CD14-positive monocyte (primary cell): Measurements from ENCODE around the gene GGA3. TPM values are rescaled to one million over a fixed set of nuclear protein-coding genes. Genes with fewer than 3 reads are reported as not detected.
A peak's percentile ranks its signal among the peaks of the same experiment; 100 is the strongest.

Source experiments
- DNase-seq, 3 donors: peaks; one replicate each; pipeline ENCODE4 v3.0.0-alpha.2; 2011 to 2022
- H2AFZ ChIP-seq: 2 replicates; pipeline ENCODE4 v1.6.0; 2012; ENCODE audit warnings: mild to moderate bottlenecking, low read depth, low read length, inconsistent platforms; ENCODE audit not compliant: insufficient read depth, poor library complexity, severe bottlenecking
- H3K27ac ChIP-seq, 2 donors: 1 replicate in 1 of 2; 2 replicates in 1 of 2; pipeline ENCODE4 v1.5.1; 2012 to 2013; ENCODE audit warnings: low read length in 2 of 2, control low read depth in 1 of 2, inconsistent platforms in 1 of 2, low read depth in 1 of 2, mild to moderate bottlenecking in 1 of 2
- H3K27me3 ChIP-seq, 2 donors: one replicate each; pipeline versions ENCODE4 v1.6.0 to v1.6.1; 2011 to 2013; ENCODE audit warnings: low read length in 2 of 2; ENCODE audit not compliant: control insufficient read depth in 2 of 2, insufficient read depth in 2 of 2
- H3K36me3 ChIP-seq, 2 donors: replicated peaks in 1 of 2; 1 replicate in 1 of 2; 2 replicates in 1 of 2; pipeline versions ENCODE4 v1.5.1 to v1.6.1; 2012 to 2013; ENCODE audit warnings: low read length in 2 of 2, control low read depth in 1 of 2, inconsistent platforms in 1 of 2, mild to moderate bottlenecking in 1 of 2; ENCODE audit not compliant: insufficient read depth in 2 of 2, control insufficient read depth in 1 of 2
- H3K4me1 ChIP-seq, 2 donors: 1 replicate in 1 of 2; 2 replicates in 1 of 2; pipeline versions ENCODE4 v1.5.1 to v1.6.1; 2012 to 2013; ENCODE audit warnings: low read length in 2 of 2, control low read depth in 1 of 2, inconsistent platforms in 1 of 2, mild to moderate bottlenecking in 1 of 2, moderate library complexity in 1 of 2; ENCODE audit not compliant: insufficient read depth in 2 of 2, control insufficient read depth in 1 of 2
- H3K4me2 ChIP-seq: replicated peaks from 2 replicates; pipeline ENCODE3; 2012; ENCODE audit warnings: low read length, moderate library complexity, mild to moderate bottlenecking; ENCODE audit not compliant: poor library complexity, severe bottlenecking; ENCODE audit errors: extremely low read depth
- H3K4me3 ChIP-seq, 3 experiments: fragments of 200-600 bp in 1 of 3; sonication (generic) in 1 of 3; replicated peaks in 1 of 3; 1 replicate in 2 of 3; 2 replicates in 1 of 3; pipeline ENCODE4 v1.5.1; 2011 to 2013; ENCODE audit warnings: low read length in 3 of 3, mild to moderate bottlenecking in 3 of 3, control low read depth in 2 of 3, low read depth in 2 of 3, inconsistent platforms in 1 of 3, moderate library complexity in 1 of 3
- H3K79me2 ChIP-seq: 2 replicates; pipeline ENCODE4 v1.6.0; 2012; ENCODE audit warnings: mild to moderate bottlenecking, control low read depth, inconsistent platforms, low read length, moderate library complexity; ENCODE audit not compliant: insufficient read depth
- H3K9ac ChIP-seq: 2 replicates; pipeline ENCODE4 v1.6.0; 2017; ENCODE audit warnings: low read length, mild to moderate bottlenecking; ENCODE audit not compliant: insufficient read depth, poor library complexity, severe bottlenecking
- H3K9me3 ChIP-seq, 2 donors: replicated peaks in 1 of 2; 1 replicate in 1 of 2; 2 replicates in 1 of 2; pipeline versions ENCODE4 v1.5.1 to v1.6.1; 2012 to 2013; ENCODE audit warnings: low read length in 2 of 2, control low read depth in 1 of 2; ENCODE audit not compliant: control insufficient read depth in 1 of 2, insufficient read depth in 1 of 2
- H4K20me1 ChIP-seq: 2 replicates; pipeline ENCODE4 v1.6.0; 2012; ENCODE audit warnings: mild to moderate bottlenecking, low read length, control low read depth, moderate library complexity; ENCODE audit not compliant: insufficient read depth
- H3K27ac Mint-ChIP-seq, 7 donors: one replicate each; pipeline ENCODE4 v1.8.0; 2020; ENCODE audit warnings: mild to moderate bottlenecking in 7 of 7, mixed read lengths in 7 of 7, moderate library complexity in 6 of 7, inconsistent platforms in 2 of 7
- H3K27me3 Mint-ChIP-seq, 3 donors: one replicate each; pipeline ENCODE4 v1.8.0; 2021 to 2022; ENCODE audit warnings: low read depth in 3 of 3, mild to moderate bottlenecking in 3 of 3, mixed read lengths in 3 of 3, moderate library complexity in 3 of 3, inconsistent platforms in 1 of 3
- H3K36me3 Mint-ChIP-seq, 2 donors: one replicate each; pipeline ENCODE4 v1.8.0; 2020; ENCODE audit warnings: mixed read lengths in 2 of 2, inconsistent platforms in 1 of 2, mild to moderate bottlenecking in 1 of 2
- H3K4me1 Mint-ChIP-seq: one replicate; pipeline ENCODE4 v1.8.0; 2020; ENCODE audit warnings: mild to moderate bottlenecking, mixed read lengths
- H3K4me3 Mint-ChIP-seq, 2 donors: one replicate each; pipeline ENCODE4 v1.8.0; 2020; ENCODE audit warnings: mild to moderate bottlenecking in 2 of 2, mixed read lengths in 2 of 2, moderate library complexity in 1 of 2
- H3K9me3 Mint-ChIP-seq, 7 donors: one replicate each; pipeline ENCODE4 v1.8.0; 2020 to 2022; ENCODE audit warnings: mixed read lengths in 7 of 7, mild to moderate bottlenecking in 6 of 7, moderate library complexity in 6 of 7, inconsistent platforms in 2 of 7
- WGBS: methylation state at CpG from one replicate; pipeline ENCODE4 v1.1.5; 2013; ENCODE audit warnings: missing lambda C conversion rate; ENCODE audit not compliant: insufficient coverage; 5-methylcytosine and 5-hydroxymethylcytosine counted together
- intact Hi-C, 2 donors: fragments of 100-400 bp; cut with micrococcal nuclease; formaldehyde crosslinking; loops; one replicate each; pipeline versions ENCODE4 v1.15.0 to v1.15.1; 2023
- polyA plus RNA-seq, 3 donors: library from polyadenylated mRNA; depleted of rRNA in 1 of 3; unstranded in 2 of 3; stranded (reverse) in 1 of 3; fragments of 300-500 nt in 2 of 3; fragments of >200 nt in 1 of 3; fragmentation: Illumina TruSeq in 2 of 3; gene quantifications; 1 replicate in 2 of 3; 2 replicates in 1 of 3; pipeline ENCODE4 v1.2.3, GENCODE V29; 2012 to 2021
- TF ChIP-seq, protein P1 (sequence below): fragments of 200-600 bp; IDR thresholded peaks from one replicate; pipeline ENCODE4 v1.8.0; 2022; ENCODE audit warnings: antibody characterized with exemption, mild to moderate bottlenecking

GGA3 gene
- polyA plus RNA-seq, 3 donors: 4.3 to 162 (median 15.7) TPM

DNA sequence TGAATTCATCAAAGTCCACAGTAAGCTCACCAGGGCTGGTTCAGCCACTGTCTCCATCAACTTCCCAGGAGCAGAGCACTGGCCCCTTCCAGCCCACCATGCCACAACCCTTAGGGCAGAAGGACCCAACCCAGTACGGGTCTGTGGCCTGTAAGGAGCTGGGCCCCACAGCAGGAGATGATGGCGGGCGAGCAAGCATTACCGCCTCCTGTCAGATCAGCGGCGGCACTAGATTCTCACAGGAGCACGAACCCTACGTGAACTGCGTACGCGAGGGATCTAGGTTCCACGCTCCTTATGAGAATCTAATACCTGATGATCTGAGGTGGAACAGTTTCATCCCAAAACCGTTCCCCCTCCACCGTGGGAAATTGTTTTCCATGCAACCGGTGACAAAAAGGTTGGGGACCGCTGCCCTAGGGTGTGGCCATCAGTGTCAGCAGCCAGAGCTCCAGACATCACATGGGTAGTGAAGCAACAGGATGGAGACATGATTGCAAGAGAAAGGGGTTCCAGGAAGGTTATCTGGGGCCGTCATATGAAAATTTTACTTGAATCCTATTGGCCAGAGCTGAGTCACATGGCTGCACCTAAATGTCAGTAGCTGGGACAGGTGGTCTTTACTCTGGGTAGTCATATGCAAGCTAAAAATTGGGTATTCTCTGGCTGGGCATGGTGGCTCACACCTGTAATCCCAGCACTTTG, 40.2 kb upstream of the GGA3 start:
- DNase-seq: peak; percentile 90 to 96 (median 94)
- Histone ChIP-seq H3K27ac (peak overlapping the region; percentile 91 to 98), H3K4me3 (peak overlapping the region in 1 of 3 experiments; percentile 14), H4K20me1 (no peaks in the 10 kb centered on the region), H2AFZ (no peak overlapping the region), H3K36me3 (no peaks in the 10 kb centered on the region), H3K27me3 (no peaks in the 10 kb centered on the region), H3K9me3 (no peaks in the 10 kb centered on the region), H3K4me2 (peak overlapping the region; percentile 0), H3K79me2 (peaks cover 28% of the 10 kb centered on the region), H3K9ac (peak overlapping the region; percentile 78), H3K4me1 (peaks cover 70 to 75% of the 10 kb centered on the region in 2 donors)
- TF ChIP-seq, protein P1, sequence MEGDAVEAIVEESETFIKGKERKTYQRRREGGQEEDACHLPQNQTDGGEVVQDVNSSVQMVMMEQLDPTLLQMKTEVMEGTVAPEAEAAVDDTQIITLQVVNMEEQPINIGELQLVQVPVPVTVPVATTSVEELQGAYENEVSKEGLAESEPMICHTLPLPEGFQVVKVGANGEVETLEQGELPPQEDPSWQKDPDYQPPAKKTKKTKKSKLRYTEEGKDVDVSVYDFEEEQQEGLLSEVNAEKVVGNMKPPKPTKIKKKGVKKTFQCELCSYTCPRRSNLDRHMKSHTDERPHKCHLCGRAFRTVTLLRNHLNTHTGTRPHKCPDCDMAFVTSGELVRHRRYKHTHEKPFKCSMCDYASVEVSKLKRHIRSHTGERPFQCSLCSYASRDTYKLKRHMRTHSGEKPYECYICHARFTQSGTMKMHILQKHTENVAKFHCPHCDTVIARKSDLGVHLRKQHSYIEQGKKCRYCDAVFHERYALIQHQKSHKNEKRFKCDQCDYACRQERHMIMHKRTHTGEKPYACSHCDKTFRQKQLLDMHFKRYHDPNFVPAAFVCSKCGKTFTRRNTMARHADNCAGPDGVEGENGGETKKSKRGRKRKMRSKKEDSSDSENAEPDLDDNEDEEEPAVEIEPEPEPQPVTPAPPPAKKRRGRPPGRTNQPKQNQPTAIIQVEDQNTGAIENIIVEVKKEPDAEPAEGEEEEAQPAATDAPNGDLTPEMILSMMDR: no peak
- Mint-ChIP-seq H3K4me3 (no peak overlapping the region), H3K9me3 (peaks cover 0 to 1% (median 0%) of the 10 kb centered on the region in 7 donors), H3K27me3 (no peaks in the 10 kb centered on the region), H3K27ac (peak overlapping the region; percentile 90 to 100 (median 96)), H3K4me1 (peaks cover 54% of the 10 kb centered on the region), H3K36me3 (peaks cover 8 to 16% of the 10 kb centered on the region in 2 donors)
- WGBS: 68% methylated on average over 12 of the region's 17 CpGs
- intact Hi-C loops: no loop called here

DNA sequence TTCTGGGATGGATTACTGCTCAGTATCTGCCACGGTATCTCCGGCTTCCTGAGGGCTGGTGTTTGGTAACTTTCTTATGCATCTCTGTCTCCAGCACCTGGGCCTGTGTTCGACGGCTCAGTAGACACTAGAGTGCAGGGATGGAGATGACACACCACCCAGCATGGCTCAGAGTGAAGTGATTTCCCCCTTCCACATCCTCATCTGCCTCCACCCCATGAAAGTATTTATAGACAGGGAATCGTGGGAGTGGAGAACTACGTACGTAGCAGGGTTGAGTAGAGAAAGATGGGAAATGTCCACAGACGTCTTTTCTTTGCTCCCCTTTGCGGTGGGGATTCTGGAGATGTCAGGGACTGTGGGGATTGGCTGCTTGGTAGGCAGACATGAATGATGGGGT, 39.6 kb upstream of the GGA3 start:
- Mint-ChIP-seq H3K9me3 (peaks cover 0 to 1% (median 0%) of the 10 kb centered on the region in 7 donors), H3K27ac (peak overlapping the region; percentile 90 to 100 (median 96)), H3K4me3 (peak overlapping the region; percentile 39 to 69), H3K36me3 (peaks cover 8 to 13% of the 10 kb centered on the region in 2 donors), H3K4me1 (peaks cover 53% of the 10 kb centered on the region), H3K27me3 (no peaks in the 10 kb centered on the region)
- intact Hi-C loops: no loop called here
- peaks cover 70 to 75% of the 10 kb centered on the region in 2 donors for H3K4me1 ChIP-seq
- no peaks in the 10 kb centered on the region for H3K36me3 ChIP-seq
- peaks cover 31% of the 10 kb centered on the region for H3K79me2 ChIP-seq
- peak overlapping the region; percentile 91 to 98 for H3K27ac ChIP-seq
- H3K4me2 ChIP-seq: peak overlapping the region; percentile 0
- no peaks in the 10 kb centered on the region for H4K20me1 ChIP-seq
- H3K4me3 ChIP-seq: no peak overlapping the region
- no peaks in the 10 kb centered on the region for H3K27me3 ChIP-seq
- H3K9ac ChIP-seq: peak overlapping the region; percentile 78
- peak; percentile 78 to 86 (median 85) for DNase-seq
- TF ChIP-seq, protein P1: no peak
- H2AFZ ChIP-seq: no peak overlapping the region
- H3K9me3 ChIP-seq: no peaks in the 10 kb centered on the region
- 33% methylated on average over 1 of the region's 9 CpGs for WGBS
